Large intestine (tissue), 3 donors: ENCODE data around the gene ZP2. TPM values are rescaled to one million over a fixed set of nuclear protein-coding genes. Genes with fewer than 3 reads are reported as not detected.

Source experiments
- DNase-seq, 2 donors: peaks; one replicate each; pipeline versions ENCODE4 v3.0.0 to v3.0.0-alpha.2; 2013
- H3K27ac ChIP-seq: one replicate; pipeline ENCODE4 v1.5.1; 2013; ENCODE audit warnings: low read length
- H3K27me3 ChIP-seq: 2 replicates; pipeline ENCODE4 v1.6.1; 2013; ENCODE audit warnings: low read length; ENCODE audit not compliant: control insufficient read depth, insufficient read depth
- H3K36me3 ChIP-seq: 2 replicates; pipeline ENCODE4 v1.6.1; 2013; ENCODE audit warnings: low read length; ENCODE audit not compliant: control insufficient read depth, insufficient read depth
- H3K4me1 ChIP-seq: one replicate; pipeline ENCODE4 v1.6.1; 2013; ENCODE audit warnings: low read length; ENCODE audit not compliant: control insufficient read depth, insufficient read depth
- H3K4me3 ChIP-seq: one replicate; pipeline ENCODE4 v1.5.1; 2013; ENCODE audit warnings: low read length
- H3K9me3 ChIP-seq: one replicate; pipeline ENCODE4 v1.6.1; 2013; ENCODE audit warnings: mild to moderate bottlenecking, low read depth, low read length, moderate library complexity; ENCODE audit not compliant: control insufficient read depth
- WGBS: methylation state at CpG from one replicate; pipeline ENCODE4 v1.1.5; 2013; ENCODE audit warnings: low lambda C conversion rate; ENCODE audit not compliant: insufficient coverage; 5-methylcytosine and 5-hydroxymethylcytosine counted together
- polyA plus RNA-seq: library from polyadenylated mRNA; unstranded; fragments of 120-200 nt; gene quantifications from one replicate; pipeline ENCODE4 v1.2.1, GENCODE V29; 2013

ZP2 gene
- polyA plus RNA-seq, 1 donor: 0.27 TPM

DNA sequence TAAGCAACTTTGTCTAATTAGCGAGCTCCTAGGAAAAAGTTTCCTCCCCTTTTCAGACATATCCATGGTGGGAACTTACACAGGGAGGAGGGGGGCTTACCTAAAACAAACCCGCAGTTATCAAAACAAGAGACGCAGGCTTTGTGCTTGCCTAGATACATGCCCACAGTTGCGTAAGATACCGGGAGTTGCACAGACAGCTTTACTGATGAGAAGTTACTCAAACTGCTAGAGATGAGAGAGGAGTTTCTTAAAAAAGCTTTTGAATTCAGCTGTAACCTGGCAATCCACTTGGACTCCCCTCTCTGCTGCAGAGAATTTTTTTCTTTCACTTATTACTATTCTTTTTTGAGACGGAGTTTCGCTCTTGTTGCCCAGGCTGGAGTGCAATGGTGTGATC, 6.8 kb upstream of the ZP2 start:
- no peaks in the 10 kb centered on the region for H3K36me3 ChIP-seq
- WGBS: 80% methylated on average over 1 of the region's 7 CpGs
- no peaks in the 10 kb centered on the region for H3K9me3 ChIP-seq
- H3K4me3 ChIP-seq: no peak overlapping the region
- no peaks in the 10 kb centered on the region for H3K27me3 ChIP-seq
- peak in 1 of 2 donors; percentile 29 for DNase-seq
- no peak overlapping the region for H3K27ac ChIP-seq
- peaks cover 18% of the 10 kb centered on the region for H3K4me1 ChIP-seq

DNA sequence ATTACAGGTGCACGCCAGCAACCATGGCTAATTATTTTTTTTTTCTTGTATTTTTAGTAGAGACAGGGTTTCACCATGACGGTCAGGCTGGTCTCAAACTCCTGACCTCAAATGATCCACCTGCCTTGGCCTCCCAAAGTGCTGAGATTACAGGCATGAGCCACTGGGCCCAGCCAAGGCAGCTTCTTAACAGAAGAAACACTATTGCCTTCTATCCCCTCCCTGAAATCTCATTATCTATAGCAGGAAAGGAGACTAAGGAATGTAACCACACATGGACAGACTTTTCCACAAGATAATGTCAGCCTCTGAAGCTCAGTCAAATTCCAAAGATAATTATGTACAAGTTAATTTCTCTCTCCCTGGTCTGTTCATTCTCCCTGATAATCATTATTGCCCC, 5.7 kb upstream of the ZP2 start:
- Histone ChIP-seq H3K4me3 (no peak overlapping the region), H3K9me3 (no peaks in the 10 kb centered on the region), H3K27me3 (no peaks in the 10 kb centered on the region), H3K4me1 (peaks cover 12% of the 10 kb centered on the region), H3K27ac (no peak overlapping the region), H3K36me3 (no peaks in the 10 kb centered on the region)
- 20% methylated on average over 1 of the region's 2 CpGs for WGBS
- DNase-seq: peak in 1 of 2 donors; percentile 22

DNA sequence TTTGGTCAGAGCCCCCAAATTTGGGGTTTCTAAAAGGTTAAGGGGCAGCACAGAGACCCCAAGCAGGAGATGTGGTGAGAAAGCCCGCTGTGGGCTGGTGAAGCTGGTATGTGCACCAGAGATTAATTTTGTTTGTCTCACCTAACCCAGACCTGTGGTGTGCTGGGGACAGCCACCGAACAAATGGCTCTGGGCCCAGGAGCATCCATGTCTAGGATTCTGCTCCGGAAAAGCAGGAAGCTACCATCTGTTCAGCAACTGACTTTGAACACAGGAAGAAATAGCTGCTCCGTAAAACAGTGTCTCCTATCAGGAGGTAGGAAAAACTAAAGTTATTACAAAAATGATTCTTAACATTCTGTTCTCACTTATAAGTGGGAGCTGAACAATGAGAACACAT, 2.7 kb upstream of the ZP2 start:
- Histone ChIP-seq H3K4me3 (no peak overlapping the region), H3K27me3 (no peaks in the 10 kb centered on the region), H3K4me1 (peaks cover 6% of the 10 kb centered on the region), H3K9me3 (no peaks in the 10 kb centered on the region), H3K36me3 (no peaks in the 10 kb centered on the region), H3K27ac (no peak overlapping the region)
- WGBS: no CpG with 5 or more reads among the region's 4 CpGs
- no peak for DNase-seq

DNA sequence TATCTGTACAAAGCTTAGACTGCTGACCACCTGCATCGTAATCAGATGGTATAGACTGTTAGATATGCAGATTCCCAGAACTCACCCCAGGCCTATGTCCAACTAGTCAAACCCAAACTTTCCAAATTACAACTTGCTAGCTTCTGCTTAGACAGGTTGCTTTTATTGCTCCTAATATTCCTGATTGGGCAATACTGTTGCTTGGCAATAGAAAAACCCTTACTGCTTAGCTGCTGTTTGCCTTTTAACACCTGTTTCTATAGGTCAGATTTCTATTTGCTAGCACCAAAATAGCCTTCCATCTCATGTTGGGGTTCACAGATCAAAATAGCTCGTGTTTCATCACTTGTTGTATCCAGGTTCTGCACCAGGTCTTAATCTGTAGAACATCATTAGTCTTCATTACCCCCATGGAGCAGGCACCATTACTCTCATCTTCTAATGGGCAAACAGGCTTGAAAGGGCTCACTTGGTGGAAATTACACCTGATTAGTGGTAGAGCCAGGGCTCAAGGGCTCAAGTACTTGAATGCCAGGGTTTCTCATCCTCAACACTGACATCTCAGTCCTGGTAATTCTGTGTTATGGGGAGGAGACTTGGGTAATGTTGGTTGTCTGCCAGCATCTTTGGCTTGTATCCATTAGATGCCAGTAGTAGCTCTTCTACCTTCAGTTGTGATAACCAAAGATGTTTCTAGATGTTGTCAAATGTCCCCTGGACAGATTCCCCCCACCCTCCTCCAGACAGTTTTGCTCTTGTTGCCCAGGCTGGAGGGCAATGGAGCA, 2.7 kb downstream of the ZP2 start:
- no CpG with 5 or more reads among the region's 2 CpGs for WGBS
- peak in 1 of 2 donors; percentile 57 for DNase-seq
- Histone ChIP-seq H3K27ac (no peak overlapping the region), H3K4me3 (no peak overlapping the region), H3K9me3 (no peaks in the 10 kb centered on the region), H3K27me3 (no peaks in the 10 kb centered on the region), H3K36me3 (no peaks in the 10 kb centered on the region), H3K4me1 (peaks cover 20% of the 10 kb centered on the region)

DNA sequence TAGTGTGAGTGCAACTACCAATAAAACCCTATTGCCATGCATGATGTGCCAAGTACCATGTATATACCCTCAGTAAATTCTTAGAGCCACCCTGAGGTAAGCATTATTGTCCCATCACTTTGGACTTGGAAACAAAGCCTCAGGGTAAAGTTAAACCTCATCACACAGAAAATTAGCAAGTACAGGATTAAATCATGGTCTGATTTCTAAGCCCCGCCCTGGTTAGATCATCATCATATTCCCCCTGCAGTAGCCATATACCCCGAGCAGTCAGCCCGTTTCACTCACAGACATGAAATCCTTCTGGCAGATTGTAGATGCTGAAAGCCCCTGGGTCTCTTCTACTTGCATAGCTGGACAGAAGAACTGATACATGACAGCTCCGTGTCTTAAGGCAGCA, 4.8 kb downstream of the ZP2 start:
- no peaks in the 10 kb centered on the region for H3K36me3 ChIP-seq
- no CpG with 5 or more reads among the region's 4 CpGs for WGBS
- peaks cover 35% of the 10 kb centered on the region for H3K4me1 ChIP-seq
- H3K9me3 ChIP-seq: no peaks in the 10 kb centered on the region
- no peaks in the 10 kb centered on the region for H3K27me3 ChIP-seq
- no peak overlapping the region for H3K4me3 ChIP-seq
- DNase-seq: no peak
- H3K27ac ChIP-seq: no peak overlapping the region

DNA sequence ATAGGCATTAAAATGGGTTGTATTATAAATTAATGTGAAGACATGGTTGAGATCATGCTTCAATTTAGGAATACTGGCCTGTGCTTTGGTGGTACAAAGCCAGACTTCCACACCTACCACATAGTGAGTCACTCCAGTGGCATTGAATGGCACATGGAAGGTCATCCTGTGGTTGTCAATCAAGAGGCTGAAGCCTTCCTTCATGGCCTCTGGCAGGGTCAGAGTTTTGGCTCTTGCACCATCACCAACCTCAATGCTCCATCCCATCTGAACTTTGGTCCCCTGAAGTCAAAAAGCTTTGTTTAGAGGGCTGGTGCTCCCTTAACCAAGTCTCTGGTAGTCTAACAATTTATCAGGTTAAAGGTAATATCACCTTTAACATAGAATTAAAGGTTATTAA, 6.1 kb downstream of the ZP2 start:
- no peaks in the 10 kb centered on the region for H3K9me3 ChIP-seq
- no peaks in the 10 kb centered on the region for H3K36me3 ChIP-seq
- H3K27ac ChIP-seq: no peak overlapping the region
- DNase-seq: no peak
- H3K27me3 ChIP-seq: no peaks in the 10 kb centered on the region
- no peak overlapping the region for H3K4me3 ChIP-seq
- H3K4me1 ChIP-seq: peaks cover 45% of the 10 kb centered on the region

DNA sequence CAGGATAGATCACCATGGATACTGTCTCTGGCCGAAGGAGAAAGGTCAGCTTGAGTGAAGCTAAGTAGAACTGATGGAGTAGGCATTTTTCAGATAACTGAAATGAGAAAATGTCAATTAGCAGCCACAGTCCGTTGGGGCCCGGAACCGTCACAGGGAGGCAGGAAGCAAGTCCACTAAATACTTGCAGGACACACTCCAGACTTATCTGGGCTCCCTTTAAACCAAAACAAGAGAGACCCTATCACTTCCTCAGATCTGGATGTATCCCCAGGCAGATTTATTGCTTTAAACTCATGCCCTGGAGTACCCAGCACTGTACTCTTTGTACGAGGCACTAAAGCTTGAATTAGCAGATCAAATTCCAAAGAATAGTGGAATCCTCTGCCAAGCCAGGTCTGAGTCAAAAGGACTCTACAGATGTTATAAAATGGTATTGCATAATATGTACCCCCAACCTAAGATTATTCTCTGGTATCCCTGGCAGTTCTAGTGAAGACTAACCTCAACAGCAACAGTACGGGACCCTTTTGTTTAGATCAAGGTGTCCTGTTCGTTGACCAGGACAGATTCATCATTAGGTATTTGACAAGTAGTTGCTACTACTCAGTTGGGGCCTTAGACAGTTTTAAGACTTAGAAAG, 8.1 kb downstream of the ZP2 start:
- H3K36me3 ChIP-seq: no peaks in the 10 kb centered on the region
- peak; percentile 59 to 86 for DNase-seq
- H3K4me3 ChIP-seq: no peak overlapping the region
- WGBS: no CpG with 5 or more reads among the region's 7 CpGs
- peaks cover 55% of the 10 kb centered on the region for H3K4me1 ChIP-seq
- no peaks in the 10 kb centered on the region for H3K27me3 ChIP-seq
- H3K27ac ChIP-seq: peak overlapping the region; percentile 65
- H3K9me3 ChIP-seq: no peaks in the 10 kb centered on the region

DNA sequence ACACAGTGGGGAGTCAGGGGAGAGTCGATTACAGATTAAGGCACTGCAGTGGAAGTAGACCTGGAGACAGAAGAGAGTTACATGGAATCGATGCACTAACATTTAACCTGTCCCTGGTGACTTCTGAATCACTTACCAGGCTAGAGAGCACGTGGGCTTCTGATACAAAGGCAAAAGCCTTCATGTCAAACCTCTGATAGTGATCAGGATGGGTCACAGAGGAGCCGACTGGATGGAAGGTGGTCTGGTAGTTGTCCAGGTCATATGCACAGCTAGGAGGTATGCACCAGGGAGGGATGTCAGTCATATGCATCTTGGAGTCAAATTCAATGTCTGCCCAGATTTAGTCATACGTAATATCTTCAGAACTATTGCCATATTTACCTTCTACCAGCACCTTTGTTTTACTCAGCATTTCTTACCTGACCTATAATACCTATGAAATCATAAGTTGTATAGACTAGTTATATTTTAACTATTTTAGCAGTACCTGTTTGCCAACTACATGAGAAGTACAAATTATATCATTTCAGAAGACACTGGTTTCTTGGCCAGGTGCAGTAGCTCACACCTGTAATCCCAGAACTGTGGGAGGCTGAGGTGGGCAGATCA, 11.7 kb downstream of the ZP2 start:
- no peaks in the 10 kb centered on the region for H3K27me3 ChIP-seq
- peak overlapping the region; percentile 81 for H3K27ac ChIP-seq
- no peaks in the 10 kb centered on the region for H3K36me3 ChIP-seq
- peak; percentile 48 to 87 for DNase-seq
- H3K4me1 ChIP-seq: peaks cover 51% of the 10 kb centered on the region
- 33% methylated on average over 1 of the region's 5 CpGs for WGBS
- no peak overlapping the region for H3K4me3 ChIP-seq
- H3K9me3 ChIP-seq: no peaks in the 10 kb centered on the region

DNA sequence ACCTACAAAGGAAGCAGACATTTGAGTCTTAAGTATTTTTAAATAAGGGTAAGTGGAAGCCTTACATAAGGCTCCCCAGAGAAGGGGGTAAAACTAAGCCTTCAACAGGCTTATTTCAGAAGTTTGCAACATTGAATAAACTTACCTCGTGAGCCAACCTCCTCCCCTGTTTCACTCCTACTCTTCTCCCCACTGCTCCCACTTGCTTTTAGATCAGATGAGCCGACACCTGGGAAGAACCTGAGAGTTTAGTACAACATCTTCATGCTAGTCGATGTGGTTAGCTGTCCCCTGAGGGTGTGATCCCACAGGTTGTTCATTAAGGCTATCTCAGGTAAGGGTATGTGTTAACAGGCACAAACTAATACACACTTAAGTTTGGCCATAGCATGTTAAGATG, 13.8 kb downstream of the ZP2 start:
- Histone ChIP-seq H3K27ac (no peak overlapping the region), H3K9me3 (no peaks in the 10 kb centered on the region), H3K4me1 (peaks cover 35% of the 10 kb centered on the region), H3K36me3 (no peaks in the 10 kb centered on the region), H3K27me3 (no peaks in the 10 kb centered on the region), H3K4me3 (no peak overlapping the region)
- DNase-seq: no peak
- WGBS: no CpG with 5 or more reads among the region's 3 CpGs

DNA sequence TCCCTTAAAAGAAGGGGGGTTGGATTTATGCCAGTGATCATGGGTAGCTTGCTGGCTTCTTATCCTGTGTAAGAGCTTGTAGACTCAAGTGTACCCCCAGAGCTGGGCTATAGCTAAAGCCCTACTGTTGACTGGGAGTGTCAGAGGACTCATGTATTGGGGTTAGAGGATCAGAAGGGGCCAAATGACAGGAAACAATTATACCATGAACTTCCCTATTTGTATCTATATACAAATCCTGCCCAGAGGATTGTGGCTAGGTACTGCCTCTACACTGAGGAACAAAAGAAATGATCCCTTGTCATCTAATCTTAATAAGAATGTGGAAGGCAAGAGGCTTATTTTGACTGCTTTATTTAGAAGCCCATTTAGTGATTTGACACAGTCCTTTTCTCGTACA, 14.3 kb downstream of the ZP2 start:
- Histone ChIP-seq H3K9me3 (no peaks in the 10 kb centered on the region), H3K4me3 (no peak overlapping the region), H3K27ac (no peak overlapping the region), H3K36me3 (no peaks in the 10 kb centered on the region), H3K27me3 (no peaks in the 10 kb centered on the region), H3K4me1 (peaks cover 30% of the 10 kb centered on the region)
- no peak for DNase-seq
- WGBS: no CpG with 5 or more reads among the region's 1 CpG
